GM18868 (cell line): ENCODE data around the gene ZNF175.
"Not testable (repeated sequence)": the region's sequence is repeated elsewhere in the genome, so short reads cannot be mapped to it uniquely, and the experiment has no call there.

Experiments used
- ATAC-seq: cut with Tn5 transposase; IDR thresholded peaks from one replicate; pipeline ENCODE4 v1.9.1; 2021; ENCODE audit warnings: mild to moderate bottlenecking, moderate library complexity; ENCODE audit not compliant: unreplicated experiment

The ZNF175 gene

GRCh38 chr19:51626675-51627074, 55.6 kb downstream of the ZNF175 start:
- ATAC-seq: no peak

DNA sequence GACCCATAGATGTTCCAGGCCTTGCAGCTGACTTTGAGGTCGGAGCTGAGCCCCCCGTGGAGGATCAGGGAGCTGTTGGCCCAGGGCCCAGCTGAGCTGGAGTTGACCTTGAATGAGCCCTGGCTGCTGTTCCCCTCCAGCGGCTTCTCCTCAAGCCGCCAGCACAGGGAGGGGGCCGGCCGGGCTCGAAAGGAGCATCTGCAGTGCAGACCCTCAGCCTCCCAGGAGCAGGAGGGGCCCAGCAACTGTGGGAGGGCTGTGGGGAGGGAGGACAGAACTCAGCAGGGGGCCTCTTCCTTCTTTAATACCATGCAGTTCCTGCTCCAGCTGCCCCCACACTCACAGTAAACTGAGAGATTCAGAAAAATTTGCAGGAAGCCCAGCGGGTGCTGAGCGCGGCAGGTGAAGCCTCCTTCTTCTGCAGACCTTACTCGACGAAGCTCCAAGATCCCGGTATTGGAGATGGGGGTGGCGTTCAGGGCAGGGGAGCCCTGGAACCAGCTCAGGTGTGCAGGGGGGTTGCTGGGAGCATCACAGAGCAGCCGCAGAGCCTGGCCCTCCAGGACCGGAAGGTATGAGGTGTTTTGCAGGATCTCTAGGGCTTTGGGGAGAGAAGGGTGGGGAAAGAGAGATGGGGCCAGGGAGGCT, 56.5 kb downstream of the ZNF175 start:
- ATAC-seq: no peak

DNA sequence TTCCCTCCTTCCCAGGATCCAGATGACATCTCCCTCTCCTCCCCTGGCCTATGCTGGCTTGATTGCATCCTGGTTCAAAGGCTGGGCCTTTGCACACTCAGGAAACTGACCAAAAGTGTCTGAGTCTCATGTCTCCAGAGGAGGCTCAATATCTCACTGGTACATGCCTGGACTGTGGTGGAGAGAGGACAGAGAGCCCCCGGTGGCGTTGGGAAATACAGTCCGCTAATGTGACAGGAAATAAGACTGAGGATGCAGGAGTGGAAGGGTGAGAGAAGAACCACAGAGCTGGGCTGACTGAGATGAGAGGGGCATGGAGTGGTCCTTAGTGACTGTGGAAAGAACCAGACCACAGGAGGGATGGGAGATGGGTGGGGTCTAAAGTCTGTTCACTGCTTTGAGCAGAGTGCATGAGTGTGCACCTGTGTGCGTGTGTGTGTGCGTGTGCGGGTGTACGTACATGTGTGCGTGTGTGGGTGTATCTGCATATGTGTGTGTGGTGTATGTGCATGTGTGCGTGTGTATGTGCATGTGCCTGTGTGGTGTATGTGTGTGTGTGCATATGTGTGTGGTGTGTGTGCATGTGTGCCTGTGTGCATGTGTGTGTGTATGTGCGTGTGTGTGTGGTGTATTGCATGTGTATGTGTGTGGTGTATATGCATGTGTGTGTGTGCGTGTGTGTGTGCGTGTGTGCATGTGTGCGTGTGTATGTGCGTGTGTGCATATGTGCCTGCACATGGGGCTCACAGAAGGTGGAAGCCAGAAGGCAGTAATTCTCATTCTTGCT, 57.3 kb downstream of the ZNF175 start:
- no peak for ATAC-seq

GRCh38 chr19:51630315-51630714, 59.2 kb downstream of the ZNF175 start, which contains the start of gene SIGLEC5:
TSS of gene SIGLEC5 (minus strand) at chr19:51630401. CDS start at chr19:51630335, 66 bp downstream.
- ATAC-seq: not testable (repeated sequence)

DNA sequence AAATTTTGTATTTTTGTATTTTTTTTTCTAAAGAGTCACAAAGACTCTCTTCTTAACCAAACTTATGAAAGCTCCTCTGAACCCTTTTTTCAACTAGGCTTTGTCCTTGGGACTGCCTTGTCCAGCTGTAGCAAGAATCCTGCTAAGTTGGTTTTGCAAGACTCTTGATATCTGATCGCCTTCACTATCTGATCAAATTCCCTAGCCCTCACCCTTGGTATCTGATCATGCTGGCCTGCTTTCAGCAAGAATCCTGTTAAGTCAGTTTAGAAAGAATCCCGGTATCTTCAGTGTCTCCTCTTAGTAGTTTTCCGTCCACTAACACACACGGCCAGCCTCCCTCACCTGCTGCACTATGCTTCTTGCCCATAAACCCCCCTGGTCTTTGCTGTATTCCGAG, 61.0 kb downstream of the ZNF175 start:
- no peak for ATAC-seq

DNA sequence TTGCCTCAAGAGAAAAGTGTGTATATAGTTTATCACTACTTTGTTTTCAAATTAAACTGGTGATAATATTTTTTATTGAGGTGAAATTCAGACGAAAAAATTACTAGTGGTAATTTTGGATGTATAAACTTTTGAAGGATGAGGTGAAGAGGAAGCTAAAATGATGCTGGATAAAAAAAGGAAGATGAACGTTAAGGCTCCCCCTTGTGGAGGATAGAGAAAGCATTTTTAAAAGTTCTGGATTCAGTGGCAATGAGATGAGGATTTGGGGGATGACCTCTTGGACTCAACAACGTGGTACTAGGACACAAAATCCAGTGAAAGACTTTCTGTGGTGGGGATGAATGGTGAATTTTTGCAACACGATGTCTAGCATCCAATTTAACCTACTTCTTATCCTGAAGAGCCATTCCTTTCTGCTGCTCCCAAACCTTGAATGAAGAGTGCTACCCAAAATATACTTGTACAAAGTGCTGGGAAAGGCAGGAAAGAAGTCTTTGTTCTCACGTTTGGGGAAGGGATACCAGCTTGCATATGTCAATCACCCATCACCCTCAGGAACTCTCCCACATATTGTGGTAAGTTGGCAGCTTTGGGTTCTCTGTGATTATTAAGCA, 66.4 kb downstream of the ZNF175 start:
- ATAC-seq: no peak

- ATAC-seq: no peak
These were observed 68.8 kb downstream of the ZNF175 start for GRCh38 chr19:51639916-51640315.

GRCh38 chr19:51640386-51640785, 69.3 kb downstream of the ZNF175 start:
- ATAC-seq: no peak

DNA sequence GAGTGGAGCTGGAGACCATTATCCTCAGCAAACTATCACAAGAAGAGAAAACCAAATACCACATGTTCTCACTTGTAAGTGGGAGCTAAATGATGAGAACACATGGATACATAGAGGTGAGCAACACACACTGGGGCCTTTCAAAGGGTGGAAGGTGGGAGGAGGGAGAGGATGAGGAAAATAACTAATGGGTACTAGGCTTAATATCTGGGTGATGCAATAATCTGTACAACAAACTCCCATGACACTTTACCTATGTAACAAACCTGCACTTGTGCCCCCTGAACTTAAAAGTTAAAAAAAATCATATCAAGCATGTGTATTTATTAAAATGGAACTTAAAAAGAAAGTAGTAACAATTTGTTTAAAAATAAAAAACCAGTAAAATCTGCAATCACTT, 70.6 kb downstream of the ZNF175 start:
- no peak for ATAC-seq
